ENCODE data around the gene OR5AR1.

Gene OR5AR1

GRCh38 chr11:56700914-56701485, 37.5 kb downstream of the OR5AR1 start:
- TF ChIP-seq CTCF (IDR thresholded peaks at IDR 0.05; ENCODE audit: extremely low read depth, missing control alignments): no peak
- no peak for DNase-seq (ENCODE audit: low spot score)

- no peak for DNase-seq (ENCODE audit: low spot score)
- TF ChIP-seq CTCF (IDR thresholded peaks at IDR 0.05; ENCODE audit: extremely low read depth, missing control alignments): no peak
Observed at GRCh38 chr11:56705784-56706396, 42.4 kb downstream of the OR5AR1 start.

GRCh38 chr11:56706486-56706885, 43.0 kb downstream of the OR5AR1 start:
- no peak for DNase-seq (ENCODE audit: low spot score)
- no peak for TF ChIP-seq CTCF (IDR thresholded peaks at IDR 0.05; ENCODE audit: extremely low read depth, missing control alignments)

GRCh38 chr11:56714206-56714605, 50.7 kb downstream of the OR5AR1 start:
- TF ChIP-seq CTCF (IDR thresholded peaks at IDR 0.05; ENCODE audit: extremely low read depth, missing control alignments): no peak
- no peak for DNase-seq (ENCODE audit: low spot score)

Data from GM20000 (cell line).